ENCODE data around the gene EPB41L5. TPM values are rescaled to one million over a fixed set of nuclear protein-coding genes. Genes with fewer than 3 reads are reported as not detected.
"Not testable (repeated sequence)": the region's sequence is repeated elsewhere in the genome, so short reads cannot be mapped to it uniquely, and the experiment has no call there.

The EPB41L5 gene
- polyA plus RNA-seq, 4 donors, result 10.6 to 34.6 (median 12.6) TPM

DNA sequence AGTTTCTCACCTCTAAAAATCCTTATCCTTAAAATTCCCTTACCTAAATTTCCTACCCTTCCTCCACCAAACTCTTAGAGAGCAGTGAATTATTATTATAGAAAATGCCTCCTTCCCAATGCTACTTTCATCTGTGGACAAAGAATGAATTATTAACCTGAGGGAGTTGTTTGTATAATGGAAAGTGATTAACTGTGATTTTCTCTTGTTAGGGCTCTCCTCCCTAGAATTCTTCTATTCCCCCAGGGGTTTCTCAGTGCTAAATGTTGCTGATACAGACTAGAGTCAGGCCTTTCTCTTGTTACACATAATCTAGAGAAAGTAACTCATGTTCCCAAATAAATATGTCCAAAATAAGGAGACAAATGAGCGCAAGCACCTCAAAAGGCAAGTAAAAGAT is 23.3 kb downstream of the EPB41L5 start:
- no peak for FAIRE-seq
- Histone ChIP-seq H3K4me1 (ENCODE audit: control insufficient read depth in 3 of 3, insufficient read depth in 2 of 3, low read depth in 1 of 3, low read length in 2 of 3) (no peaks in the 10 kb centered on the region), H3K27me3 (ENCODE audit: control insufficient read depth in 3 of 3, insufficient read depth in 3 of 3, low read length in 3 of 3) (no peaks in the 10 kb centered on the region), H3K4me3 (ENCODE audit: low read depth in 1 of 3, low read length in 3 of 3) (no peak overlapping the region), H3K27ac (ENCODE audit: low read depth in 1 of 3, low read length in 2 of 3) (no peak overlapping the region), H3K36me3 (ENCODE audit: control insufficient read depth in 3 of 3, insufficient read depth in 2 of 3, low read depth in 1 of 3, low read length in 3 of 3) (peaks cover 0 to 2% (median 0%) of the 10 kb centered on the region in 3 donors), H3K9me3 (ENCODE audit: control insufficient read depth in 2 of 2, insufficient read depth in 1 of 2, low read depth in 1 of 2, low read length in 1 of 2) (no peaks in the 10 kb centered on the region)
- WGBS, 3 donors, result 97 to 98% (median 97%) methylated on average over 1 of the region's 1 CpG
- no peak for DNase-seq

DNA sequence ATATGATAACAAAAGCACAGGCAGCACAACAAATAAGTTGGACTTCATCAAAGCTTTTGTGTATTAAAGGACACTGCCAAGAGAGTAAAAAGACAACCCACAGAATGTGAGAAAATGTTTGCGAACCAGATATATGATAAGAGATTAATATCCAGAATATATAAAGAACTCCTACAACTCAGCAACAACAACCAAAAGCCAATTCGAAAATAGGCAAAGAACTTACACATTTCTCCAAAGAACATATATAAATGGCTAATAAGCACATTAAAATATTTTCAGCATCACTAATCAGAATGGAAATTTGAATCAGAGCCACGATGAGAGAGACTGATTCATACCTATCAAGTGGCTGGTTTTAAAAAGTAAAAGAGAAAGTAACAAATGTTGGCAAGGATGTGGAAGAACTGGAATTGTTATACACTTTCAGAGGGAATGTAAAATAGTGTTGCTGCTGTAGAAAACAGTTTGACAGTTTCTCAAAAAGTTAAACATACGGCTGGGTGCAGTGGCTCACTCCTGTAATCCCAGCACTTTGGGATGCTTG is 25.2 kb downstream of the EPB41L5 start:
- 80 to 89% (median 81%) methylated on average over 4 of the region's 4 CpGs for WGBS, 3 donors
- DNase-seq (no peak), FAIRE-seq (no peak)
- Histone ChIP-seq H3K27me3 (ENCODE audit: control insufficient read depth in 3 of 3, insufficient read depth in 3 of 3, low read length in 3 of 3) (no peaks in the 10 kb centered on the region), H3K4me3 (ENCODE audit: low read depth in 1 of 3, low read length in 3 of 3) (no peak overlapping the region), H3K9me3 (ENCODE audit: control insufficient read depth in 2 of 2, insufficient read depth in 1 of 2, low read depth in 1 of 2, low read length in 1 of 2) (no peaks in the 10 kb centered on the region), H3K36me3 (ENCODE audit: control insufficient read depth in 3 of 3, insufficient read depth in 2 of 3, low read depth in 1 of 3, low read length in 3 of 3) (peaks cover 0 to 3% (median 2%) of the 10 kb centered on the region in 3 donors), H3K4me1 (ENCODE audit: control insufficient read depth in 3 of 3, insufficient read depth in 2 of 3, low read depth in 1 of 3, low read length in 2 of 3) (no peaks in the 10 kb centered on the region), H3K27ac (ENCODE audit: low read depth in 1 of 3, low read length in 2 of 3) (no peak overlapping the region)

DNA sequence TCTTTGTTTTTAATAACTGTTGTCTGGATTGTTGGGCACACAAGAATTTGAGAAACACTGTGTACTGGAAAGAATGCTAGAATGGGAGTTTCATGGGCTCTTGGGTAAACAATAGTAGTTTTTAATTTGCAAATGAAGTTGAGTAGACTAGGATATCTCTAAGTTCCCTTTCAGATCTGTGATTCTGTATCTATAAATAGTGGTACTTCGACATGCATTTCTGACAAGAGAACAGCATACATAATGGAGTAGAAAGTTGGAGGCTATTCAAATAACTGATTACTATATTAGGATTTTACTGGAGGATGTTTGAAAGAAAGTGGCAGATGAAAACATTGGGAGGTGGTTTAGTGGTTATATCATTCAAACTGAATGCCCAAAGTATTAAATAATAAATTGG is 29.5 kb downstream of the EPB41L5 start:
- Histone ChIP-seq H3K27me3 (ENCODE audit: control insufficient read depth in 3 of 3, insufficient read depth in 3 of 3, low read length in 3 of 3) (no peaks in the 10 kb centered on the region), H3K27ac (ENCODE audit: low read depth in 1 of 3, low read length in 2 of 3) (no peak overlapping the region), H3K36me3 (ENCODE audit: control insufficient read depth in 3 of 3, insufficient read depth in 2 of 3, low read depth in 1 of 3, low read length in 3 of 3) (peaks cover 0 to 12% (median 2%) of the 10 kb centered on the region in 3 donors), H3K4me3 (ENCODE audit: low read depth in 1 of 3, low read length in 3 of 3) (no peak overlapping the region), H3K9me3 (ENCODE audit: control insufficient read depth in 2 of 2, insufficient read depth in 1 of 2, low read depth in 1 of 2, low read length in 1 of 2) (peaks cover 0 to 8% of the 10 kb centered on the region in 2 donors), H3K4me1 (ENCODE audit: control insufficient read depth in 3 of 3, insufficient read depth in 2 of 3, low read depth in 1 of 3, low read length in 2 of 3) (no peaks in the 10 kb centered on the region)
- WGBS, 3 donors, result 60 to 74% (median 68%) methylated on average over 1 of the region's 1 CpG
- FAIRE-seq (no peak), DNase-seq (no peak)

DNA sequence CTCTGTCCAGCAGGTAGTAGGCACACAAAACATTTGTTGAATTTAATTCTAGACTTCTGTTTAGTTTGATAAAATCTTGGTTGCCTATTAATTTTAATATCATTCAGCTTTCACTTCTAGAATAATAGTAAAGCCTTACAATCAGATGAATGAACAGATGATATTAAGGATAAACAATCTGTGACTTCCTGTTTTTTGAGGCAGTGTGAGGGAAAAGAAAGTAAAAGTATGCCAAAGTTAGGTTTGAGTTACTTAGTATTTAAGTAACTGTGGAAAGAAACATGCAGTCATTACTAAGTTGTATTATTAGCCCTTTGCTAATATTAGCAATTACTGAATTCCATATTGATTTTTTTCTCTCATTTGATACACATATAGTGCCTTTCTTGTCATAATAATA is 31.5 kb downstream of the EPB41L5 start:
- DNase-seq, result no peak
- Histone ChIP-seq H3K36me3 (ENCODE audit: control insufficient read depth in 3 of 3, insufficient read depth in 2 of 3, low read depth in 1 of 3, low read length in 3 of 3) (peaks cover 0 to 12% (median 2%) of the 10 kb centered on the region in 3 donors), H3K27me3 (ENCODE audit: control insufficient read depth in 3 of 3, insufficient read depth in 3 of 3, low read length in 3 of 3) (no peaks in the 10 kb centered on the region), H3K4me3 (ENCODE audit: low read depth in 1 of 3, low read length in 3 of 3) (no peak overlapping the region), H3K9me3 (ENCODE audit: control insufficient read depth in 2 of 2, insufficient read depth in 1 of 2, low read depth in 1 of 2, low read length in 1 of 2) (peaks cover 0 to 8% of the 10 kb centered on the region in 2 donors), H3K4me1 (ENCODE audit: control insufficient read depth in 3 of 3, insufficient read depth in 2 of 3, low read depth in 1 of 3, low read length in 2 of 3) (no peaks in the 10 kb centered on the region), H3K27ac (ENCODE audit: low read depth in 1 of 3, low read length in 2 of 3) (no peak overlapping the region)
- no peak for FAIRE-seq

DNA sequence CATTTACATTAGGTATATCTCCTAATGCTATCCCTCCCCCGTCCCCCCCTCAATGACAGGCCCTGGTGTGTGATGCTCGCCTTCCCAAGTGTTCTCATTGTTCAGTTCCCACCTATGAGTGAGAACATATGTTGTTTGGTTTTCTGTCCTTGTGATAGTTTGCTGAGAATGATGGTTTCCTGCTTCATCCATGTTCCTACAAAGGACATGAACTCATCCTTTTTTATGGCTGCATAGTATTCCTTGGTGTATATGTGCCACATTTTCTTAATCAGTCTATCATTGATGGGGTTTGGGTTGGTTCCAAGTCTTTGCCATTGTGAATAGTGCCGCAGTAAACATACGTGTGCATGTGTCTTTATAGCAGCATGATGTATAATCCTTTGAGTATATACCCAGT is 32.9 kb downstream of the EPB41L5 start:
- WGBS, 3 donors, result 94 to 99% (median 98%) methylated on average over 4 of the region's 4 CpGs
- DNase-seq; H3K4me3 ChIP-seq (ENCODE audit: low read depth in 1 of 3, low read length in 3 of 3); FAIRE-seq; H3K4me1 ChIP-seq (ENCODE audit: control insufficient read depth in 3 of 3, insufficient read depth in 2 of 3, low read depth in 1 of 3, low read length in 2 of 3); H3K27ac ChIP-seq (ENCODE audit: low read depth in 1 of 3, low read length in 2 of 3); H3K27me3 ChIP-seq (ENCODE audit: control insufficient read depth in 3 of 3, insufficient read depth in 3 of 3, low read length in 3 of 3); H3K9me3 ChIP-seq (ENCODE audit: control insufficient read depth in 2 of 2, insufficient read depth in 1 of 2, low read depth in 1 of 2, low read length in 1 of 2): not testable (repeated sequence)
- H3K36me3 ChIP-seq (ENCODE audit: control insufficient read depth in 3 of 3, insufficient read depth in 2 of 3, low read depth in 1 of 3, low read length in 3 of 3), result peaks cover 0 to 12% (median 2%) of the 10 kb centered on the region in 3 donors

DNA sequence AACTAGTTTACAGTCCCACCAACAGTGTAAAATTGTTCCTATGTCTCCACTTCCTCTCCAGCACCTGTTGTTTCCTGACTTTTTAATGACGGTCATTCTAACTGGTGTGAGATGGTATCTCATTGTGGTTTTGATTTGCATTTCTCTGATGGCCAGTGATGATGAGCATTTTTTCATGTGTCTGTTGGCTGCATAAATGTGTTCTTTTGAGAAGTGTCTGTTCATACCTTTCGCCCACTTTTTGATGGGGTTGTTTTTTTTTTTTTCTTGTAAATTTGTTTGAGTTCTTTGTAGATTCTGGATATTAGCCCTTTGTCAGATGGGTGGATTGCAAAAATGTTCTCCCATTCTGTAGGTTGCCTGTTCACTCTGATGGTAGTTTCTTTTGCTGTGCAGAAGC is 33.4 kb downstream of the EPB41L5 start:
- not testable (repeated sequence) for H3K27ac ChIP-seq (ENCODE audit: low read depth in 1 of 3, low read length in 2 of 3); H3K27me3 ChIP-seq (ENCODE audit: control insufficient read depth in 3 of 3, insufficient read depth in 3 of 3, low read length in 3 of 3); H3K4me3 ChIP-seq (ENCODE audit: low read depth in 1 of 3, low read length in 3 of 3); FAIRE-seq; DNase-seq; H3K4me1 ChIP-seq (ENCODE audit: control insufficient read depth in 3 of 3, insufficient read depth in 2 of 3, low read depth in 1 of 3, low read length in 2 of 3)
- Histone ChIP-seq H3K36me3 (ENCODE audit: control insufficient read depth in 3 of 3, insufficient read depth in 2 of 3, low read depth in 1 of 3, low read length in 3 of 3) (peaks cover 0 to 17% (median 2%) of the 10 kb centered on the region in 3 donors), H3K9me3 (ENCODE audit: control insufficient read depth in 2 of 2, insufficient read depth in 1 of 2, low read depth in 1 of 2, low read length in 1 of 2) (peaks cover 0 to 13% of the 10 kb centered on the region in 2 donors)
- 91 to 100% (median 93%) methylated on average over 2 of the region's 2 CpGs for WGBS, 3 donors

DNA sequence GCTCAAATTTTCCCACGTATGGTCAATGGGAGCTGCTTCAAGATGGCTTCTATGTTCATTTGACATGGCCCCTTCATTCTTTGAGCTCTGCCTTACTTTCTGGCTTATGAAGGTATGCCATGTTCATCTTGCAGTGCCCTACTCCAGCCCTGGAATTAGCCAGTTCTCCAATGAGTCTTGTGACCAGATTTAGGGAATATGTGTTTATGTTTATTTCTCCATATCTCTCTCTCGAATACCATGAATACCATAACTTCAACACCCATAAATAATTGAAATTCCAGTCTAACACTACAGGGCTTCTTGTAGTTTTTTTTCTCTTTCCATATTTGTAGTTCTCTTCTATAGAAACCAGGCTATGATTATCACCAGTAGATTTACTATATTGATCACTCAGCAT is 39.7 kb downstream of the EPB41L5 start:
- Histone ChIP-seq H3K4me1 (ENCODE audit: control insufficient read depth in 3 of 3, insufficient read depth in 2 of 3, low read depth in 1 of 3, low read length in 2 of 3) (no peaks in the 10 kb centered on the region), H3K27me3 (ENCODE audit: control insufficient read depth in 3 of 3, insufficient read depth in 3 of 3, low read length in 3 of 3) (no peaks in the 10 kb centered on the region), H3K27ac (ENCODE audit: low read depth in 1 of 3, low read length in 2 of 3) (no peak overlapping the region), H3K4me3 (ENCODE audit: low read depth in 1 of 3, low read length in 3 of 3) (no peak overlapping the region), H3K9me3 (ENCODE audit: control insufficient read depth in 2 of 2, insufficient read depth in 1 of 2, low read depth in 1 of 2, low read length in 1 of 2) (peaks cover 0 to 28% of the 10 kb centered on the region in 2 donors), H3K36me3 (ENCODE audit: control insufficient read depth in 3 of 3, insufficient read depth in 2 of 3, low read depth in 1 of 3, low read length in 3 of 3) (peaks cover 0 to 21% (median 0%) of the 10 kb centered on the region in 3 donors)
- DNase-seq, result no peak
- 86 to 95% (median 92%) methylated on average over 2 of the region's 2 CpGs for WGBS, 3 donors
- no peak for FAIRE-seq

DNA sequence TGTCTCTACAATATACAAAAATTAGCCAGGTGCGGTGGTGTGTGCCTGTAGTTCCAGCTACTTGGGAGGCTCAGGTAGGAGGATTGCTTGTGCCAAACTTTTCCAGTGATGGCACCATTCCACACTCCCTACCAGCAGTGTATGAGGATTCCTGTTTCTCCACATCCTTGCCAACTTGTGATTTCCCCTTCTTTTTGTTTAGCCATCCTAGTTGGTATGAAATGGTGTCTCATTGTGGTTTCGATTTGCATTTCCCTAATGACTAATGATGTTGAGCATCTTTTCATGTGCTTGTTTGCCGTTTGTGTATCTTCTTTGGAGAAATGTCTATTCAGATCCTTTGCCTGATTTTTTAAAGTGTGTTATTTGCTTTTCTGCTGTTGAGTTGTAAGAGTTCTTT is 41.0 kb downstream of the EPB41L5 start:
- DNase-seq (no peak), FAIRE-seq (no peak)
- Histone ChIP-seq H3K27ac (ENCODE audit: low read depth in 1 of 3, low read length in 2 of 3) (no peak overlapping the region), H3K4me1 (ENCODE audit: control insufficient read depth in 3 of 3, insufficient read depth in 2 of 3, low read depth in 1 of 3, low read length in 2 of 3) (no peaks in the 10 kb centered on the region), H3K4me3 (ENCODE audit: low read depth in 1 of 3, low read length in 3 of 3) (no peak overlapping the region), H3K27me3 (ENCODE audit: control insufficient read depth in 3 of 3, insufficient read depth in 3 of 3, low read length in 3 of 3) (no peaks in the 10 kb centered on the region), H3K36me3 (ENCODE audit: control insufficient read depth in 3 of 3, insufficient read depth in 2 of 3, low read depth in 1 of 3, low read length in 3 of 3) (peaks cover 0 to 23% (median 0%) of the 10 kb centered on the region in 3 donors), H3K9me3 (ENCODE audit: control insufficient read depth in 2 of 2, insufficient read depth in 1 of 2, low read depth in 1 of 2, low read length in 1 of 2) (peaks cover 0 to 28% of the 10 kb centered on the region in 2 donors)
- 41 to 91% (median 61%) methylated on average over 3 of the region's 3 CpGs for WGBS, 3 donors

DNA sequence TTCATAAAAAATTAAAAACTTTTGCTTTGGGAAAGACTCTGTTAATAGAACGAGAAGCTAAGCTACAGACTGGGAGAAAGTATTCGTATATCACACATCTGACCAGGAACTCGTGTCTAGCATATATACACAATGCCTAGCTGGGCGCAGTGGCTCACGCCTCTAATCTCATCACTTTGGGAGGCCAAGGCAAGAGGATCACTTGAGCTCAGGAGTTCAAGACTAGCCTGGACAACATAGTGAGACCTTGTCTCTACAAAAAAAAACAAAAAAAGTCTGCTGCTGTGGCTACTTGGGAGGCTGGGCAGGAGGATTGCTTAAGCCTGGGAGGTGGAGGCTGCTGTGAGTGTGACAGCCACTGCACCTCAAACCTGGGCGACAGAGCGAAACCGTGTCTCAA is 46.6 kb downstream of the EPB41L5 start:
- Histone ChIP-seq H3K4me1 (ENCODE audit: control insufficient read depth in 3 of 3, insufficient read depth in 2 of 3, low read depth in 1 of 3, low read length in 2 of 3) (no peaks in the 10 kb centered on the region), H3K4me3 (ENCODE audit: low read depth in 1 of 3, low read length in 3 of 3) (no peak overlapping the region), H3K27ac (ENCODE audit: low read depth in 1 of 3, low read length in 2 of 3) (no peak overlapping the region), H3K9me3 (ENCODE audit: control insufficient read depth in 2 of 2, insufficient read depth in 1 of 2, low read depth in 1 of 2, low read length in 1 of 2) (peaks cover 0 to 11% of the 10 kb centered on the region in 2 donors), H3K36me3 (ENCODE audit: control insufficient read depth in 3 of 3, insufficient read depth in 2 of 3, low read depth in 1 of 3, low read length in 3 of 3) (peaks cover 0 to 11% (median 0%) of the 10 kb centered on the region in 3 donors), H3K27me3 (ENCODE audit: control insufficient read depth in 3 of 3, insufficient read depth in 3 of 3, low read length in 3 of 3) (no peaks in the 10 kb centered on the region)
- no peak for FAIRE-seq
- 91 to 94% (median 92%) methylated on average over 8 of the region's 8 CpGs for WGBS, 3 donors
- DNase-seq, result no peak
